GM18507 (cell line): ENCODE results near the gene MATN4.
A peak's percentile ranks its signal among the peaks of the same experiment; 100 is the strongest.

Experiments used
- DNase-seq: peaks from one replicate; pipeline ENCODE4 v3.0.0; 2011; ENCODE audit warnings: low read depth; ENCODE audit not compliant: insufficient read length; ENCODE audit errors: extremely low spot score
- FAIRE-seq: peaks from 2 replicates; lab custom pipeline; 2011; peaks lifted over from hg19 to GRCh38; lab: Jason Lieb, UNC

The MATN4 gene

GRCh38 chr20:45258664-45259063 lies 49.4 kb downstream of the MATN4 start:
- FAIRE-seq, result no peak

GRCh38 chr20:45258259-45258658 lies 49.8 kb downstream of the MATN4 start:
- DNase-seq (no peak), FAIRE-seq (no peak)

More at GRCh38 chr20:45258664-45259063, 49.4 kb downstream of the MATN4 start:
- DNase-seq, result no peak

GRCh38 chr20:45257711-45258110 lies 50.4 kb downstream of the MATN4 start:
- DNase-seq, result no peak
- FAIRE-seq, result no peak

GRCh38 chr20:45257161-45257560 lies 50.9 kb downstream of the MATN4 start:
- DNase-seq (no peak), FAIRE-seq (no peak)

DNA sequence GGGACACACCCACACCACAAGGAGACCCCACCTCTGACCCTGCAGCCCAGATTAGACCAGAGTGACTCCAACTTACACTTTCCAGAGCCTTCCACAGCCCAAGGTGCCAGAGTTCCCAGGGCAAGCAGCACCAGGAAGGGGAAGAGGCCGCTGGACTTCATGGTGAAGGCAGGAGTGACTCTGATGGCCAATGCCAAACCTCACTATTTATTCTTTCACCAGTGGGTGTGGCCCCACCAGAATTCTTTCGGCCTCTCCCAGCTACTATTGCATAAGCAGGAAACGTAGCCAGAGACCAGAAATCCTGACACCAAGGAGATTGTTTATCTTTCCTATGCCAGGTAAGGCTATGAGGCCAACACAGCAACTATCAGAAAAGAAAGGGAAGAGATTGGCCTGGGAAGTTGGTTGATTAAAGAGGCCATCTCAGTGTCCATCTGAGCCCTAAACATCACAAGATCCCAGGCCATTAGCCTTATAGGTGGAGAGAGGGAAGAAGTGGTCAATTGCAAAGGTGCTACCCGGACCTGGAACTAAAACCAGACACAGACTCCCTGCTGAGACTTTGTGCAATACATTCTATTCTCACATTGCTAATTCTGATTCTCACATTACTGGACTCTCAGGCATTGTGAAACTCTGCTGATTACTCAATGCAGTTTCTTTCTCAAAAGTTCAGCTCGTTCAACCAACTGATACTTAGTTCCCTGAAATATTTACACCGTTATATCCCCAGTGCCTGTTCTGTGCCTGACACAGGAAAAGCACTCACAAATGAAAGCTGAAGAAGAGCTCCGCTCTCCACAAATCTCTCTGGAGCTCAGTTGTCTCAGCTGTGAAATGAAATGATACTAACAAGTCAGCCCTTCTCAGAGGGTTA lies 53.5 kb downstream of the MATN4 start, which contains the start of gene SLPI:
TSS of gene SLPI (minus strand) at position 182 of the 880 bp plus-strand sequence. CDS start at position 161, 21 bp downstream.
- no peak for DNase-seq
- FAIRE-seq, result peak; percentile 21

DNA sequence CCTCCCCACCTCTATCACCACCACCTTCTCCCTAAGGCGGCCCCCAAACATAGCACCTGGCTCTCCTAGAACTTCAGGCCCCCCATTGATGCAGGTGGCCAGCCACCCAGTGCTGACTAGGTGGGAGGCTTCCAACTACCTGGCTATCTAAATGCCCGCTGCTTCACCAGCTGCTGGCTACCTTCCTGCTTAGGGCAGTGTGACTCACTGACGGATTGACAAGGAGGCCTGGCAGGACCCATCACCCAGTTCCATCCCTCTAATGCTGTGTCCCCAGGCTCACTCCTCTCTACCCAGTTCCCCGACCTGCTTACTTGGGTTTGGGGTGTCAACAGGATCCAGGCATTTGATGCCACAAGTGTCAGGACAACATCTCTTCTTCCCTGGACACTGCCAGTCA lies 54.8 kb downstream of the MATN4 start:
- no peak for DNase-seq
- FAIRE-seq, result no peak

GRCh38 chr20:45251884-45252560 lies 56.1 kb downstream of the MATN4 start:
- FAIRE-seq (no peak), DNase-seq (no peak)

DNA sequence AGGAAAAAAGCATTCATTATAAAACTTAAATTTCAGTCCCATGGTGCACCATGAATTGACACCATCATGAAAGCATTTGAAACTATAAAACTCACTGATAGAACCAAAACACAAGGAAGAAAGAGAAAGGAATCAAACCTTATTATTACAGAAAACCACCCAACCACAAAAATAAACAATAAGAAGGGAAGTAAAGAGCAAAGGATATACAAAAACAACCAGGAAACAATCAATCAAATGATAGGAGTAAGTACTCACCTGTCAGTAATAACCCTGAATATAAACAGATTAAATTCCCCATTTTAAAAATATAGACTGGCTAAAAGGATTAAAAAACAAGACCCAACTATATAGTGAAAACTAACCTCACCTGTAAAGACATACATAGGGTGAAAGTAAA lies 59.5 kb downstream of the MATN4 start:
- no peak for DNase-seq

GRCh38 chr20:45247865-45248264 lies 60.2 kb downstream of the MATN4 start:
- DNase-seq (no peak), FAIRE-seq (no peak)

More for the DNA sequence above, 59.5 kb downstream of the MATN4 start:
- FAIRE-seq, result no peak

DNA sequence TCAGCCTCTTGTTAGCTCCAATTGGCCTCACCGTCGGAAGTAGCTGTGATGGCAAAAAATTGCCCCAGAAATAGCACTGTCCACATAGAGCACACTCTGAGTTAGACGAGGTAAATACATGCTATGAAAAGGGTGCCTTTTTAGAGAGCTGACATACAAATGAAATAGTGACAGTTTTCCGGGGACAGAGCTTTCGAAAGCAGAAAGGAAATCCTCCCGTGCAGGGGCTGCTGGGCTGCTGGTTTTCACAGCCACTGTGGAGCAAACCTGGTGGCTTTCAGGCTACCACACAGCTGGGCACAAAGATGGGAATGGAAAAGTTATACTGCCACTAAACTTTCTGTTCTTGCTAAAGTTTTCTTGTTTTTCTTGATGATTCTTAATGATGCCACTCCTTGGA lies 62.0 kb downstream of the MATN4 start:
- no peak for DNase-seq
- no peak for FAIRE-seq
